Astrocyte (in vitro differentiated cells and primary cell): ENCODE results near the gene GOSR1.

Source experiments
- CTCF ChIP-seq: IDR thresholded peaks from 2 replicates; pipeline ENCODE4 v1.5.1; 2011; ENCODE audit warnings: low read depth, mild to moderate bottlenecking, inconsistent platforms, low read length, moderate library complexity; ENCODE audit not compliant: insufficient read depth
- EZH2 ChIP-seq: IDR thresholded peaks from 2 replicates; pipeline ENCODE4 v1.6.1; 2012; ENCODE audit warnings: mild to moderate bottlenecking, low read length, inconsistent platforms; ENCODE audit not compliant: insufficient read depth

GRCh38 chr17:30506481-30506880 lies 29.3 kb downstream of the GOSR1 start:
- TF ChIP-seq CTCF (no peak), EZH2 (no peak)
